Muscle layer of duodenum (tissue), 2 donors: ENCODE measurements around the gene TECRL.

Experiments
- H3K27ac ChIP-seq: one replicate; pipeline ENCODE4 v1.7.0; 2013; ENCODE audit warnings: mild to moderate bottlenecking, low read length
- H3K27me3 ChIP-seq: one replicate; pipeline ENCODE4 v1.7.0; 2013; ENCODE audit warnings: low read depth, mild to moderate bottlenecking, control low read depth, low read length
- H3K36me3 ChIP-seq, 2 donors: one replicate each; pipeline ENCODE4 v1.7.0; 2013; ENCODE audit warnings: low read length in 2 of 2, control low read depth in 1 of 2, mild to moderate bottlenecking in 1 of 2; ENCODE audit not compliant: insufficient read depth in 2 of 2, control insufficient read depth in 1 of 2
- H3K4me1 ChIP-seq, 2 donors: one replicate each; pipeline ENCODE4 v1.7.0; 2013; ENCODE audit warnings: low read length in 2 of 2, mild to moderate bottlenecking in 2 of 2, control low read depth in 1 of 2, moderate library complexity in 1 of 2; ENCODE audit not compliant: insufficient read depth in 2 of 2, control insufficient read depth in 1 of 2
- H3K4me3 ChIP-seq, 2 donors: one replicate each; pipeline ENCODE4 v1.7.0; 2013; ENCODE audit warnings: low read length in 2 of 2, low read depth in 1 of 2, mild to moderate bottlenecking in 1 of 2
- H3K9me3 ChIP-seq, 2 donors: one replicate each; pipeline ENCODE4 v1.7.0; 2013; ENCODE audit warnings: low read length in 2 of 2, control low read depth in 1 of 2, mild to moderate bottlenecking in 1 of 2; ENCODE audit not compliant: control insufficient read depth in 1 of 2
- donor health status: healthy.

The TECRL gene

GRCh38 chr4:64409300-64409699 is at the start of gene TECRL:
TSS of gene TECRL (minus strand) at chr4:64409450. CDS start at chr4:64409351, 99 bp downstream.
- no peaks in the 10 kb centered on the region for H3K36me3 ChIP-seq
- no peak within 1 kb of the TSS for H3K4me3 ChIP-seq
- H3K9me3 ChIP-seq, result no peaks in the 10 kb centered on the region
- H3K4me1 ChIP-seq, result no peaks in the 10 kb centered on the region
- H3K27ac ChIP-seq, result no peak within 1 kb of the TSS
- H3K27me3 ChIP-seq, result no peaks in the 10 kb centered on the region

- Histone ChIP-seq H3K4me1 (no peaks in the 10 kb centered on the region), H3K27me3 (no peaks in the 10 kb centered on the region), H3K4me3 (no peak overlapping the region), H3K36me3 (no peaks in the 10 kb centered on the region), H3K27ac (no peak overlapping the region), H3K9me3 (peaks cover 2 to 21% of the 10 kb centered on the region in 2 donors)
These were observed 23.4 kb upstream of the TECRL start for GRCh38 chr4:64432674-64433073.

GRCh38 chr4:64430933-64431332 is 21.7 kb upstream of the TECRL start:
- H3K9me3 ChIP-seq, result peaks cover 2 to 21% of the 10 kb centered on the region in 2 donors
- H3K4me3 ChIP-seq, result no peak overlapping the region
- no peaks in the 10 kb centered on the region for H3K36me3 ChIP-seq
- H3K27ac ChIP-seq, result no peak overlapping the region
- H3K27me3 ChIP-seq, result no peaks in the 10 kb centered on the region
- no peaks in the 10 kb centered on the region for H3K4me1 ChIP-seq

- peaks cover 0 to 4% of the 10 kb centered on the region in 2 donors for H3K4me1 ChIP-seq
- no peaks in the 10 kb centered on the region for H3K9me3 ChIP-seq
- no peaks in the 10 kb centered on the region for H3K27me3 ChIP-seq
- H3K36me3 ChIP-seq, result no peaks in the 10 kb centered on the region
- no peak overlapping the region for H3K4me3 ChIP-seq
- no peak overlapping the region for H3K27ac ChIP-seq
These were observed 8.7 kb upstream of the TECRL start for GRCh38 chr4:64417974-64418373.

- Histone ChIP-seq H3K27me3 (no peaks in the 10 kb centered on the region), H3K36me3 (no peaks in the 10 kb centered on the region), H3K4me3 (no peak overlapping the region), H3K4me1 (no peaks in the 10 kb centered on the region), H3K27ac (no peak overlapping the region), H3K9me3 (no peaks in the 10 kb centered on the region)
These were observed 2.2 kb downstream of the TECRL start for GRCh38 chr4:64407000-64407399.

GRCh38 chr4:64405761-64406160 is 3.5 kb downstream of the TECRL start:
- Histone ChIP-seq H3K36me3 (no peaks in the 10 kb centered on the region), H3K27me3 (no peaks in the 10 kb centered on the region), H3K27ac (no peak overlapping the region), H3K4me3 (no peak overlapping the region), H3K4me1 (no peaks in the 10 kb centered on the region), H3K9me3 (no peaks in the 10 kb centered on the region)

GRCh38 chr4:64402684-64403083 is 6.6 kb downstream of the TECRL start:
- Histone ChIP-seq H3K27me3 (no peaks in the 10 kb centered on the region), H3K36me3 (no peaks in the 10 kb centered on the region), H3K27ac (no peak overlapping the region), H3K4me3 (no peak overlapping the region), H3K4me1 (no peaks in the 10 kb centered on the region), H3K9me3 (no peaks in the 10 kb centered on the region)

GRCh38 chr4:64399313-64400109 is 9.7 kb downstream of the TECRL start:
- no peak overlapping the region for H3K27ac ChIP-seq
- no peaks in the 10 kb centered on the region for H3K4me1 ChIP-seq
- no peaks in the 10 kb centered on the region for H3K9me3 ChIP-seq
- no peak overlapping the region for H3K4me3 ChIP-seq
- H3K27me3 ChIP-seq, result no peaks in the 10 kb centered on the region
- H3K36me3 ChIP-seq, result no peaks in the 10 kb centered on the region

- Histone ChIP-seq H3K4me3 (no peak overlapping the region), H3K27ac (no peak overlapping the region), H3K4me1 (no peaks in the 10 kb centered on the region), H3K27me3 (no peaks in the 10 kb centered on the region), H3K9me3 (no peaks in the 10 kb centered on the region), H3K36me3 (no peaks in the 10 kb centered on the region)
These were observed 14.8 kb downstream of the TECRL start for GRCh38 chr4:64394469-64394868.

- Histone ChIP-seq H3K27me3 (no peaks in the 10 kb centered on the region), H3K36me3 (no peaks in the 10 kb centered on the region), H3K9me3 (no peaks in the 10 kb centered on the region), H3K27ac (no peak overlapping the region), H3K4me1 (no peaks in the 10 kb centered on the region), H3K4me3 (no peak overlapping the region)
These were observed 21.0 kb downstream of the TECRL start for GRCh38 chr4:64388252-64388651.

GRCh38 chr4:64385220-64385619 is 24.0 kb downstream of the TECRL start:
- Histone ChIP-seq H3K4me3 (no peak overlapping the region), H3K4me1 (no peaks in the 10 kb centered on the region), H3K27me3 (no peaks in the 10 kb centered on the region), H3K9me3 (no peaks in the 10 kb centered on the region), H3K36me3 (no peaks in the 10 kb centered on the region), H3K27ac (no peak overlapping the region)
